ENCODE measurements around the gene LMF1. TPM values are rescaled to one million over a fixed set of nuclear protein-coding genes. Genes with fewer than 3 reads are reported as not detected.
A peak's percentile ranks its signal among the peaks of the same experiment; 100 is the strongest.

LMF1 gene
- total RNA-seq, 3 donors from 2014 or later (not counting 1 experiment from before 2014, with no cell fraction given) = 28.2 to 42.2 (median 41.2) TPM

DNA sequence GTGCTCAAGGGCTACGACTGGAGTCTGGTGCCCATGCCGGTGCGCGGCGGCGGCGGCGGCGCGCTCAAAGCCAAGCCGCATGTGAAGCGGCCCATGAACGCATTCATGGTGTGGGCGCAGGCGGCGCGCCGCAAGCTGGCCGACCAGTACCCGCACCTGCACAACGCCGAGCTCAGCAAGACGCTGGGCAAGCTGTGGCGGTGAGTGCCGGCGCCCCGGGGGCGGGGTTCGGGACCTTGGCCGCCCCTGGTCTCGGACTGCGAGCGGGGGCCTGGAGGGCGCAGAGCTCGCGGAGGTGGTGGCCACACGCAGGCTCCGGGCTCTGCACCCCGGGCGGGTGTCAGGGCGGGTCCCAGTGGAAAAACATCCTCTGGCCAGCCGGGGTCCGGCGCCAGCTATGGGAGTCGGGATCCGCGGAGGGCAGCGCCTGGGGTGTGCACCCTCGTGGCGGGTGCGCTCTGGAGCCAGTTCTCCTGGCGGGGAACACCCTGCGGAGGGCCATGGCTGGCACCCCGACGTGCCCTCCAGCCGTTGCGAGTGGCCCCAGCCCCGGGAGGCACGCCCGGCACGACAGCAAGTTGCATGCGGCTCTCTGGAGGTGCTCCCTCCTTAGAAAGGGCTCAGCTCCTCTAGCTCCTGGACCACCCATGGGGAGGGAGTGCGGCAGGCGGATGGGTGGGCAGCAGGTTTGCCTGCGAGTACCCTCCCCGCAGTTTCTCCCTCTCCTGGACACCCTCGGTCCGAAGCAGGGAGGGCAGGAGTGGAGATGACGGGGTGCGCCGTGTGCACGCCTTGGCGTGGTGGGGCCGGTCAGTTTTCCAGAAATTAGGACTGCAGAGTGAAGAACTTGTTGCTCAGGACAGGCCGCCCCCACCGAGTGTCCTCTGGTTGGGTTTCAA is 11.6 kb upstream of the LMF1 start:
- peak in 1 of 2 donors; percentile 53 for DNase-seq
- Mint-ChIP-seq H3K27ac (no peak overlapping the region), H3K4me3 (peak overlapping the region; percentile 63), H3K27me3 (ENCODE audit: low read depth in 2 of 2) (peaks cover 7 to 18% of the 10 kb centered on the region in 2 donors), H3K4me1 (peaks cover 5 to 6% of the 10 kb centered on the region in 2 donors), H3K9me3 (no peaks in the 10 kb centered on the region), H3K36me3 (no peaks in the 10 kb centered on the region)
- TF ChIP-seq, protein P1, sequence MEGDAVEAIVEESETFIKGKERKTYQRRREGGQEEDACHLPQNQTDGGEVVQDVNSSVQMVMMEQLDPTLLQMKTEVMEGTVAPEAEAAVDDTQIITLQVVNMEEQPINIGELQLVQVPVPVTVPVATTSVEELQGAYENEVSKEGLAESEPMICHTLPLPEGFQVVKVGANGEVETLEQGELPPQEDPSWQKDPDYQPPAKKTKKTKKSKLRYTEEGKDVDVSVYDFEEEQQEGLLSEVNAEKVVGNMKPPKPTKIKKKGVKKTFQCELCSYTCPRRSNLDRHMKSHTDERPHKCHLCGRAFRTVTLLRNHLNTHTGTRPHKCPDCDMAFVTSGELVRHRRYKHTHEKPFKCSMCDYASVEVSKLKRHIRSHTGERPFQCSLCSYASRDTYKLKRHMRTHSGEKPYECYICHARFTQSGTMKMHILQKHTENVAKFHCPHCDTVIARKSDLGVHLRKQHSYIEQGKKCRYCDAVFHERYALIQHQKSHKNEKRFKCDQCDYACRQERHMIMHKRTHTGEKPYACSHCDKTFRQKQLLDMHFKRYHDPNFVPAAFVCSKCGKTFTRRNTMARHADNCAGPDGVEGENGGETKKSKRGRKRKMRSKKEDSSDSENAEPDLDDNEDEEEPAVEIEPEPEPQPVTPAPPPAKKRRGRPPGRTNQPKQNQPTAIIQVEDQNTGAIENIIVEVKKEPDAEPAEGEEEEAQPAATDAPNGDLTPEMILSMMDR (IDR thresholded peaks at IDR 0.05) = no peak
- intact Hi-C loops (cut with micrococcal nuclease) = no loop called here
- no peaks in the 10 kb centered on the region for H3K36me3 ChIP-seq (ENCODE audit: control insufficient read depth, insufficient read depth, low read length)
- H3K4me3 ChIP-seq (ENCODE audit: low read length) = no peak overlapping the region
- H3K4me1 ChIP-seq (ENCODE audit: control insufficient read depth, insufficient read depth, low read length) = peaks cover 10% of the 10 kb centered on the region
- H3K27ac ChIP-seq (ENCODE audit: low read length) = no peak overlapping the region
- no peaks in the 10 kb centered on the region for H3K9me3 ChIP-seq (ENCODE audit: control insufficient read depth, insufficient read depth, low read length)
- WGBS (ENCODE audit: insufficient coverage) = 23% methylated on average over 76 of the region's 76 CpGs
- H3K27me3 ChIP-seq (ENCODE audit: control insufficient read depth, insufficient read depth, low read length) = peaks cover 10% of the 10 kb centered on the region
- no peak for ATAC-seq

DNA sequence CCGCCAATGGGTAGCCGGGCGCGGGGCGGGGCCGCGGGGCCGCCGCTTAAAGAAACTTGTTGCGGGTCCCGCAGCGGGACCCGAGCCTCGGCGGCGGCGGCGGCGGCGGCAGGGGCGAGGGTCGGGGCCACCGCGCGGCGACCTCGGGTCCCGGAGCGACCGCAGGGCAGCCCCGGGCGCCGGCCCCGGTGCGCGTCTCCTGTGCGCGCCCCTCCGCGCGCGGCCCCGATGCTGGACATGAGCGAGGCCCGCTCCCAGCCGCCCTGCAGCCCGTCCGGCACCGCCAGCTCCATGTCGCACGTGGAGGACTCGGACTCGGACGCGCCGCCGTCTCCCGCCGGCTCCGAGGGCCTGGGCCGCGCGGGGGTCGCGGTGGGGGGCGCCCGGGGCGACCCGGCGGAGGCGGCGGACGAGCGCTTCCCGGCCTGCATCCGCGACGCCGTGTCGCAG is 10.9 kb upstream of the LMF1 start, which contains the start of gene SOX8:
SOX8 (plus strand) TSS at position 76 of the 450 bp plus-strand sequence; CDS start at position 229, 153 bp downstream.
- Mint-ChIP-seq H3K4me3 (peak within 1 kb of the TSS; percentile 93), H3K4me1 (peaks cover 5 to 6% of the 10 kb centered on the region in 2 donors), H3K36me3 (no peaks in the 10 kb centered on the region), H3K27me3 (ENCODE audit: low read depth in 2 of 2) (peaks cover 7 to 18% of the 10 kb centered on the region in 2 donors), H3K9me3 (no peaks in the 10 kb centered on the region), H3K27ac (peak within 1 kb of the TSS; percentile 87 to 95)
- TF ChIP-seq, protein P1 (IDR thresholded peaks at IDR 0.05) = no peak
- Histone ChIP-seq H3K4me1 (ENCODE audit: control insufficient read depth, insufficient read depth, low read length) (peaks cover 10% of the 10 kb centered on the region), H3K27me3 (ENCODE audit: control insufficient read depth, insufficient read depth, low read length) (peaks cover 10% of the 10 kb centered on the region), H3K4me3 (ENCODE audit: low read length) (peak within 1 kb of the TSS; percentile 36), H3K36me3 (ENCODE audit: control insufficient read depth, insufficient read depth, low read length) (no peaks in the 10 kb centered on the region), H3K27ac (ENCODE audit: low read length) (no peak within 1 kb of the TSS), H3K9me3 (ENCODE audit: control insufficient read depth, insufficient read depth, low read length) (no peaks in the 10 kb centered on the region)
- DNase-seq = no peak
- peak in 2 of 3 donors; percentile 9 to 12 for ATAC-seq
- 2% methylated on average over 80 of the region's 80 CpGs for WGBS (ENCODE audit: insufficient coverage)
- intact Hi-C loops (cut with micrococcal nuclease) = no loop called here

GRCh38 chr16:980595-980854 is 9.7 kb upstream of the LMF1 start:
- H3K9me3 ChIP-seq (ENCODE audit: control insufficient read depth, insufficient read depth, low read length) = no peaks in the 10 kb centered on the region
- intact Hi-C loops (cut with micrococcal nuclease) = no loop called here
- WGBS (ENCODE audit: insufficient coverage) = 2% methylated on average over 31 of the region's 31 CpGs
- Mint-ChIP-seq H3K4me3 (no peak overlapping the region), H3K4me1 (peaks cover 5 to 6% of the 10 kb centered on the region in 2 donors), H3K27me3 (ENCODE audit: low read depth in 2 of 2) (peaks cover 7 to 18% of the 10 kb centered on the region in 2 donors), H3K36me3 (no peaks in the 10 kb centered on the region), H3K27ac (no peak overlapping the region), H3K9me3 (no peaks in the 10 kb centered on the region)
- H3K27me3 ChIP-seq (ENCODE audit: control insufficient read depth, insufficient read depth, low read length) = peaks cover 10% of the 10 kb centered on the region
- peak in 1 of 2 donors; percentile 41 for DNase-seq
- H3K4me1 ChIP-seq (ENCODE audit: control insufficient read depth, insufficient read depth, low read length) = peaks cover 10% of the 10 kb centered on the region
- TF ChIP-seq, protein P1 (IDR thresholded peaks at IDR 0.05) = no peak
- H3K4me3 ChIP-seq (ENCODE audit: low read length) = no peak overlapping the region
- peak in 2 of 3 donors; percentile 27 to 34 for ATAC-seq
- H3K27ac ChIP-seq (ENCODE audit: low read length) = no peak overlapping the region
- no peaks in the 10 kb centered on the region for H3K36me3 ChIP-seq (ENCODE audit: control insufficient read depth, insufficient read depth, low read length)

Data from natural killer cell (primary cell).